ENCODE measurements around the gene SLX4IP. TPM values are rescaled to one million over a fixed set of nuclear protein-coding genes. Genes with fewer than 3 reads are reported as not detected.

The SLX4IP gene
- total and polyA plus RNA-seq, 5 donors from 2014 or later, result 1.5 to 4.1 (median 2.4) TPM

DNA sequence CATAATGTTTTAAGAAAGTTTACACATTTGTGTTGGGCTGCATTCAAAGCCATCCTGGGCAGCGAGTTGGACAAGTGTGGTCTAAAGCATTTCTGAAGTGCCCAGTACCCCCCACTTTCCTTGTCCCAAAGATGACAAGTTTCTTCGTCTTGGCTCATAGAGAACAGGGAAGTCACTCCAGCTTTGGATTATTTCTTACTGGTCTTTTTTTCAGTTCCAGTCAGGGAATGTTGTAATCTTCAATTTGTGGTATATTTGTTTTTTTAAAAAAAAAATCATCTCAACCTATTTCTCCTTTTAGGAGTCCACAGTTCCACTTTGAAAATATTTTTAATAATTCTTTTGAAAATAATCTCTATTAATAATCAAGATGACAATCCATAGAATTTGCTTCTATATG is 34.0 kb downstream of the SLX4IP start:
- Histone ChIP-seq H3K27me3 (ENCODE audit: control insufficient read depth, insufficient read depth, low read length) (no peaks in the 10 kb centered on the region), H3K27ac (ENCODE audit: insufficient read depth, low read length, poor library complexity, severe bottlenecking) (no peak overlapping the region)

GRCh38 chr20:10469599-10469998 is 34.5 kb downstream of the SLX4IP start:
- Histone ChIP-seq H3K27ac (ENCODE audit: insufficient read depth, low read length, poor library complexity, severe bottlenecking) (no peak overlapping the region), H3K9me3 (ENCODE audit: control insufficient read depth in 2 of 2, low read length in 2 of 2) (no peaks in the 10 kb centered on the region), H3K4me1 (ENCODE audit: control insufficient read depth, insufficient read depth, low read length, poor library complexity, severe bottlenecking) (no peaks in the 10 kb centered on the region), H3K27me3 (ENCODE audit: control insufficient read depth, insufficient read depth, low read length) (no peaks in the 10 kb centered on the region), H3K4me3 (ENCODE audit: low read depth, low read length) (no peak overlapping the region), H3K36me3 (ENCODE audit: control insufficient read depth, insufficient read depth, low read length) (no peaks in the 10 kb centered on the region)
- no peaks in the 10 kb centered on the region for H3K27me3 Mint-ChIP-seq
- H3K27ac Mint-ChIP-seq, result no peak overlapping the region
- DNase-seq, result peak in 2 of 3 donors; percentile 15 to 73
- peak in 1 of 2 donors; percentile 45 for ATAC-seq (ENCODE audit: low read depth in 2 of 2)
- H3K4me1 Mint-ChIP-seq, result peaks cover 8 to 18% (median 13%) of the 10 kb centered on the region in 4 donors
- H3K9me3 Mint-ChIP-seq, result no peaks in the 10 kb centered on the region
- H3K4me3 Mint-ChIP-seq, result no peak overlapping the region
- peaks cover 22% of the 10 kb centered on the region for H3K36me3 Mint-ChIP-seq

More for the DNA sequence above, 34.0 kb downstream of the SLX4IP start:
- Mint-ChIP-seq H3K4me1 (peaks cover 8 to 14% (median 11%) of the 10 kb centered on the region in 4 donors), H3K36me3 (peaks cover 19% of the 10 kb centered on the region), H3K27ac (no peak overlapping the region), H3K9me3 (no peaks in the 10 kb centered on the region), H3K4me3 (no peak overlapping the region), H3K27me3 (no peaks in the 10 kb centered on the region)
- H3K4me1 ChIP-seq (ENCODE audit: control insufficient read depth, insufficient read depth, low read length, poor library complexity, severe bottlenecking), result no peaks in the 10 kb centered on the region
- DNase-seq, result no peak
- no peaks in the 10 kb centered on the region for H3K36me3 ChIP-seq (ENCODE audit: control insufficient read depth, insufficient read depth, low read length)
- no peak for ATAC-seq (ENCODE audit: low read depth in 2 of 2)
- no peaks in the 10 kb centered on the region for H3K9me3 ChIP-seq (ENCODE audit: control insufficient read depth in 2 of 2, low read length in 2 of 2)
- no peak overlapping the region for H3K4me3 ChIP-seq (ENCODE audit: low read depth, low read length)

DNA sequence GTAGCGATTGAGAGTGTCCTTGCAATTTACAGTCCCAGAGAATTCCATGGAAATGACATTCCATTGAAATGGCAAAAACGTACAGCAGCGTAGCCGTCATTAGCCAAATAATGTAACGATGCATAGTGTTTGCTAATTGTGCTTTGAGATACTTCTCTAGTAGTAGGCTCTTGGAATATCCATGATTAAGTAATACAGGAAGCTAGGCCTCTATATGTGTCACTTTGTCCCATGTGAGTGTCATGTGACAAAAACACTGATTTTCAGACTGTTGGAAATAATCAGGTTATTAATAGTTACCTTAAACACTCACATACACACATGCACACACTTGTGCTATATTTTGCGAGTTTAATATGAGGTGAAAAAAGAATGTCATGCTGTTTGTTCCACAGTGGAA is 35.2 kb downstream of the SLX4IP start:
- DNase-seq, result no peak
- Histone ChIP-seq H3K4me1 (ENCODE audit: control insufficient read depth, insufficient read depth, low read length, poor library complexity, severe bottlenecking) (no peaks in the 10 kb centered on the region), H3K27me3 (ENCODE audit: control insufficient read depth, insufficient read depth, low read length) (no peaks in the 10 kb centered on the region), H3K4me3 (ENCODE audit: low read depth, low read length) (no peak overlapping the region), H3K9me3 (ENCODE audit: control insufficient read depth in 2 of 2, low read length in 2 of 2) (no peaks in the 10 kb centered on the region), H3K27ac (ENCODE audit: insufficient read depth, low read length, poor library complexity, severe bottlenecking) (no peak overlapping the region), H3K36me3 (ENCODE audit: control insufficient read depth, insufficient read depth, low read length) (no peaks in the 10 kb centered on the region)
- H3K9me3 Mint-ChIP-seq, result no peaks in the 10 kb centered on the region
- H3K27me3 Mint-ChIP-seq, result no peaks in the 10 kb centered on the region
- peak overlapping the region in 2 of 3 donors; percentile 21 to 85 for H3K27ac Mint-ChIP-seq
- H3K4me3 Mint-ChIP-seq, result no peak overlapping the region
- peaks cover 12 to 21% (median 17%) of the 10 kb centered on the region in 4 donors for H3K4me1 Mint-ChIP-seq
- no peak for ATAC-seq (ENCODE audit: low read depth in 2 of 2)
- H3K36me3 Mint-ChIP-seq, result peaks cover 24% of the 10 kb centered on the region

DNA sequence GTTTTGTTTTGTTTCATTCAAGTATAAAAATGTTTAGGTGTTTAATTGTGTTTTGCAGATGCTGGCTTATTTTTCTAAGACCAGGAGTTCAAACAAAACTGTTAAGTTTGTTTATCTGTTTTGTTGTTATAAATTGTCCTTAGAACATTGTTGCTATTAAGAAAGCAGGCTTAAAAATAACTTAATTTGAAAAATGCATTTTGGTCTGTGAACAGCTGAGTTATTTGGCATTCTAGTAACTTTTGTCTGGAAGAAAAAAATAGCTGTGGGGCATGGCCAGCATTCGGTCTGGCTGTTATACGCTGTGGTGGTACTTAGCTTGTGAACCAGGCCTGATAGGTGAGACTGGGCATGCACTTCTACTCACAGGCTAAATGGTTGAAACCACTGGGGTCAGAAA is 37.8 kb downstream of the SLX4IP start:
- H3K9me3 Mint-ChIP-seq, result no peaks in the 10 kb centered on the region
- H3K36me3 Mint-ChIP-seq, result peaks cover 24% of the 10 kb centered on the region
- no peak overlapping the region for H3K4me3 Mint-ChIP-seq
- Histone ChIP-seq H3K4me1 (ENCODE audit: control insufficient read depth, insufficient read depth, low read length, poor library complexity, severe bottlenecking) (peaks cover under 1% of the 10 kb centered on the region), H3K36me3 (ENCODE audit: control insufficient read depth, insufficient read depth, low read length) (no peaks in the 10 kb centered on the region), H3K9me3 (ENCODE audit: control insufficient read depth in 2 of 2, low read length in 2 of 2) (no peaks in the 10 kb centered on the region), H3K4me3 (ENCODE audit: low read depth, low read length) (no peak overlapping the region), H3K27me3 (ENCODE audit: control insufficient read depth, insufficient read depth, low read length) (no peaks in the 10 kb centered on the region), H3K27ac (ENCODE audit: insufficient read depth, low read length, poor library complexity, severe bottlenecking) (no peak overlapping the region)
- H3K4me1 Mint-ChIP-seq, result peaks cover 14 to 30% (median 28%) of the 10 kb centered on the region in 4 donors
- ATAC-seq (ENCODE audit: low read depth in 2 of 2), result no peak
- H3K27ac Mint-ChIP-seq, result no peak overlapping the region
- no peaks in the 10 kb centered on the region for H3K27me3 Mint-ChIP-seq
- DNase-seq, result no peak

DNA sequence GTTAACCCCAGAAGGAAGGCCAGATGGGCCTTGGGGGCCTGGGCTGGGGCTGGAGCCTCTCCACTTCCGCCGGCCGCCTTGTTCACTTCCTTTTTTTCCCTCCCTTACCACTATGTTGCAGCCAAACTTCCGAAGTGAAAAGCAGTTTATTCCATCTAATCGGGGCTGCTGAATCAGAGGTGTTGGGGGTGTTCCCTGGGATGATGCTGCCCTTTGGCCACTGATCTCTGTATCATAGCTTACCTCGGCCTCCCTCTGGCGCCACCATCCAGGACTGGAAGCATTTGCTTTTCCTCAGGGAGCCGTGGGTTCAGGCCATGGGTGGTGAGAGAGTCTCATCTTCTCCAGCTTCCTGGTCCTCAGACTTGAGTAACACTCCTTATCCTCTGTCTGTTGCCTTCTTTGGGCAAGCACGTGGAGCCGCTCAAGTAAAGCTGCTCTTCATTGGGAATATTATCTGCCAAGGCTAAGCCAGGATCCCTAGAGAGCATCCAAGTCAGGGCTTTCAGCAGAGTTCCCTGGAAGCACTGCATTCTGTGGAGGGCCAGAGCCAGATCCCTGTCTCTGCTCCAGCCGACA is 39.6 kb downstream of the SLX4IP start:
- Histone ChIP-seq H3K27ac (ENCODE audit: insufficient read depth, low read length, poor library complexity, severe bottlenecking) (no peak overlapping the region), H3K4me3 (ENCODE audit: low read depth, low read length) (no peak overlapping the region), H3K36me3 (ENCODE audit: control insufficient read depth, insufficient read depth, low read length) (no peaks in the 10 kb centered on the region), H3K4me1 (ENCODE audit: control insufficient read depth, insufficient read depth, low read length, poor library complexity, severe bottlenecking) (peaks cover 7% of the 10 kb centered on the region), H3K9me3 (ENCODE audit: control insufficient read depth in 2 of 2, low read length in 2 of 2) (no peaks in the 10 kb centered on the region), H3K27me3 (ENCODE audit: control insufficient read depth, insufficient read depth, low read length) (no peaks in the 10 kb centered on the region)
- Mint-ChIP-seq H3K4me3 (no peak overlapping the region), H3K9me3 (no peaks in the 10 kb centered on the region), H3K27ac (peak overlapping the region in 1 of 3 donors; percentile 69), H3K36me3 (peaks cover 17% of the 10 kb centered on the region), H3K27me3 (no peaks in the 10 kb centered on the region), H3K4me1 (peaks cover 4 to 34% (median 25%) of the 10 kb centered on the region in 4 donors)
- no peak for ATAC-seq (ENCODE audit: low read depth in 2 of 2)
- DNase-seq, result no peak

DNA sequence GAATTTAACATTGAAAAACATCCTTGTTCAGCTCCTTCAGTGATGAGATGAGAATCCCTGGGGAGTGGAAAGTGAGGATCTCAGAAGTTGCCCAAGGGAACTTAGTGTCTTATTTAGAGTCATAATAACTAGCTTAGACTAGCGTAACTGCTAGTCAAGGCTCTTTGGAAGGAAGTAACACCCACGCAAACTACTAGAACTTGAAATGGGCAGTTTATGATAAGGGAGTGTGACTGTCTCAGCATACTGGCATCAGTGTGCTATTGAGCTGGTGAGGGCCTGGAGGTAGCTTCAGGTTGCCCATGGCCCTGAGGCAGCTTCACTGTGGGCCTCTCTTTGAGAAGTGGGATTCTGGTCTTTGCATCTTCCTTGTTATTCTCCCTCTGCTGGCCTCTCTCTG is 40.1 kb downstream of the SLX4IP start:
- no peaks in the 10 kb centered on the region for H3K9me3 ChIP-seq (ENCODE audit: control insufficient read depth in 2 of 2, low read length in 2 of 2)
- Mint-ChIP-seq H3K9me3 (no peaks in the 10 kb centered on the region), H3K4me1 (peaks cover 4 to 32% (median 22%) of the 10 kb centered on the region in 4 donors), H3K27me3 (no peaks in the 10 kb centered on the region), H3K4me3 (no peak overlapping the region), H3K36me3 (peaks cover 11% of the 10 kb centered on the region), H3K27ac (peak overlapping the region in 1 of 3 donors; percentile 69)
- H3K4me1 ChIP-seq (ENCODE audit: control insufficient read depth, insufficient read depth, low read length, poor library complexity, severe bottlenecking), result peaks cover 7% of the 10 kb centered on the region
- no peaks in the 10 kb centered on the region for H3K36me3 ChIP-seq (ENCODE audit: control insufficient read depth, insufficient read depth, low read length)
- H3K4me3 ChIP-seq (ENCODE audit: low read depth, low read length), result no peak overlapping the region
- H3K27ac ChIP-seq (ENCODE audit: insufficient read depth, low read length, poor library complexity, severe bottlenecking), result no peak overlapping the region
- ATAC-seq (ENCODE audit: low read depth in 2 of 2) (no peak), DNase-seq (no peak)
- no peaks in the 10 kb centered on the region for H3K27me3 ChIP-seq (ENCODE audit: control insufficient read depth, insufficient read depth, low read length)

DNA sequence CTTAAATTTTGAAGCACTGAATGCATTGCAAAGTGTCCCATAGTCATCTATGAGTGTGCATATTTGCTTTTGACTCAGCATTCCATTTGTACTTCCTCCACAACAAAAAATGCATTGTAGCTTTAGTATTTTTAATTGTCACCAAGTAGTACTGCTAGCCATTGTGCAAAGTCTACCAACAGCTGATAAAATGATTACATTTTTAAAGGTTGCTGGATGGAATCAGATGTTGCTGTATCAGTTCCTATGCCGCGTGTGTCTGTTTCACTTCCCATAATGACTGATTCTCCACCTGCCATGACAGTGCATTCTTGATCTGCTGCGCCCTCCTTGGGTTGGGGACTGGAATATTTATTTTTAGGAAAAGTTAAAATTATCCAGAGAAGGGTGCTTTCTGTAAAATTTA is 41.2 kb downstream of the SLX4IP start:
- no peaks in the 10 kb centered on the region for H3K27me3 ChIP-seq (ENCODE audit: control insufficient read depth, insufficient read depth, low read length)
- Mint-ChIP-seq H3K9me3 (no peaks in the 10 kb centered on the region), H3K4me1 (peaks cover 4 to 32% (median 22%) of the 10 kb centered on the region in 4 donors), H3K4me3 (no peak overlapping the region), H3K27ac (no peak overlapping the region), H3K36me3 (peaks cover 11% of the 10 kb centered on the region), H3K27me3 (no peaks in the 10 kb centered on the region)
- DNase-seq (no peak), ATAC-seq (ENCODE audit: low read depth in 2 of 2) (no peak)
- H3K36me3 ChIP-seq (ENCODE audit: control insufficient read depth, insufficient read depth, low read length), result no peaks in the 10 kb centered on the region
- no peak overlapping the region for H3K27ac ChIP-seq (ENCODE audit: insufficient read depth, low read length, poor library complexity, severe bottlenecking)
- H3K9me3 ChIP-seq (ENCODE audit: control insufficient read depth in 2 of 2, low read length in 2 of 2), result no peaks in the 10 kb centered on the region
- peaks cover 7% of the 10 kb centered on the region for H3K4me1 ChIP-seq (ENCODE audit: control insufficient read depth, insufficient read depth, low read length, poor library complexity, severe bottlenecking)
- no peak overlapping the region for H3K4me3 ChIP-seq (ENCODE audit: low read depth, low read length)

- Histone ChIP-seq H3K4me3 (ENCODE audit: low read depth, low read length) (no peak overlapping the region), H3K4me1 (ENCODE audit: control insufficient read depth, insufficient read depth, low read length, poor library complexity, severe bottlenecking) (peaks cover 7% of the 10 kb centered on the region), H3K27me3 (ENCODE audit: control insufficient read depth, insufficient read depth, low read length) (no peaks in the 10 kb centered on the region), H3K27ac (ENCODE audit: insufficient read depth, low read length, poor library complexity, severe bottlenecking) (no peak overlapping the region), H3K9me3 (ENCODE audit: control insufficient read depth in 2 of 2, low read length in 2 of 2) (no peaks in the 10 kb centered on the region), H3K36me3 (ENCODE audit: control insufficient read depth, insufficient read depth, low read length) (no peaks in the 10 kb centered on the region)
- DNase-seq, result peak in 1 of 3 donors; percentile 9
- H3K36me3 Mint-ChIP-seq, result peaks cover 7% of the 10 kb centered on the region
- H3K27me3 Mint-ChIP-seq, result no peaks in the 10 kb centered on the region
- no peak for ATAC-seq (ENCODE audit: low read depth in 2 of 2)
- peak overlapping the region in 1 of 3 donors; percentile 56 for H3K27ac Mint-ChIP-seq
- H3K9me3 Mint-ChIP-seq, result no peaks in the 10 kb centered on the region
- no peak overlapping the region for H3K4me3 Mint-ChIP-seq
- H3K4me1 Mint-ChIP-seq, result peaks cover 2 to 29% (median 22%) of the 10 kb centered on the region in 4 donors
Measured at GRCh38 chr20:10478205-10478604, 43.1 kb downstream of the SLX4IP start.

Measured in CD4-positive, CD25-positive, alpha-beta regulatory T cell (primary cell).